ENCODE measurements around the gene MEIS1.

DNA sequence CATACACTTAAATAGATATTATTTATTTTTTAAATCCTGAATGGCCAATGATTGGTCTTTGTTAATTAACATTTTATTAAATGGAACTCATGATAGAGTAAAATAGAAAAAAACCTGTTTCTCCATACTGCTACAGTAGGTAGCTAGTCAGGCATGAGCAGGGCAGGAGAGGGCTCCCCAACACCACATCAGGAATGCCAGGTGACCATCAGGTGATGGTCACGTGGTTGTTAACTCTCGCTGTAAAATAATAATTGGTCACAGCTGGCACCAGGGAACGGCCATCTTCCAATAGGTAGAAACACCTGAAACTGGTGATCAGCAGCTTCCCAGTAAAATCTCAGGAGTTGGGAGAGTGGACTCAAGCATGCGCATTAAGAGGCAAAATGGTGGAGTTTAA is 172.2 kb downstream of the MEIS1 start:
- TF ChIP-seq, protein P1, sequence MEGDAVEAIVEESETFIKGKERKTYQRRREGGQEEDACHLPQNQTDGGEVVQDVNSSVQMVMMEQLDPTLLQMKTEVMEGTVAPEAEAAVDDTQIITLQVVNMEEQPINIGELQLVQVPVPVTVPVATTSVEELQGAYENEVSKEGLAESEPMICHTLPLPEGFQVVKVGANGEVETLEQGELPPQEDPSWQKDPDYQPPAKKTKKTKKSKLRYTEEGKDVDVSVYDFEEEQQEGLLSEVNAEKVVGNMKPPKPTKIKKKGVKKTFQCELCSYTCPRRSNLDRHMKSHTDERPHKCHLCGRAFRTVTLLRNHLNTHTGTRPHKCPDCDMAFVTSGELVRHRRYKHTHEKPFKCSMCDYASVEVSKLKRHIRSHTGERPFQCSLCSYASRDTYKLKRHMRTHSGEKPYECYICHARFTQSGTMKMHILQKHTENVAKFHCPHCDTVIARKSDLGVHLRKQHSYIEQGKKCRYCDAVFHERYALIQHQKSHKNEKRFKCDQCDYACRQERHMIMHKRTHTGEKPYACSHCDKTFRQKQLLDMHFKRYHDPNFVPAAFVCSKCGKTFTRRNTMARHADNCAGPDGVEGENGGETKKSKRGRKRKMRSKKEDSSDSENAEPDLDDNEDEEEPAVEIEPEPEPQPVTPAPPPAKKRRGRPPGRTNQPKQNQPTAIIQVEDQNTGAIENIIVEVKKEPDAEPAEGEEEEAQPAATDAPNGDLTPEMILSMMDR (conservative IDR thresholded peaks at IDR 0.05; ENCODE audit: low read length): no peak
- no peak for TF ChIP-seq EZH2phosphoT487 (IDR thresholded peaks at IDR 0.05; ENCODE audit: borderline replicate concordance, low read depth, low read length)
